HG03025 (cell line): ENCODE data around the gene ZFP90.
"Not testable (repeated sequence)": the region's sequence is repeated elsewhere in the genome, so short reads cannot be mapped to it uniquely, and the experiment has no call there.

Experiments used
- ATAC-seq: cut with Tn5 transposase; IDR thresholded peaks from one replicate; pipeline ENCODE4 v1.9.1; 2021; ENCODE audit warnings: mild to moderate bottlenecking, moderate library complexity; ENCODE audit not compliant: unreplicated experiment, low FRiP score

Gene ZFP90

GRCh38 chr16:68538880-68539701 is at the start of gene ZFP90:
Gene ZFP90 (plus strand): TSS chr16:68539291. CDS start chr16:68539793, 502 bp downstream.
- ATAC-seq: peak; percentile 80

- no peak for ATAC-seq
These were observed 48.7 kb upstream of the ZFP90 start for GRCh38 chr16:68490358-68490757.

- ATAC-seq: no peak
These were observed 48.1 kb upstream of the ZFP90 start for GRCh38 chr16:68490829-68491575.

GRCh38 chr16:68491576-68491950 is 47.5 kb upstream of the ZFP90 start:
- no peak for ATAC-seq

- ATAC-seq: no peak
These were observed 46.9 kb upstream of the ZFP90 start for GRCh38 chr16:68492151-68492542.

GRCh38 chr16:68492543-68493411 is 46.3 kb upstream of the ZFP90 start:
- ATAC-seq: no peak

- no peak for ATAC-seq
These were observed 45.5 kb upstream of the ZFP90 start for GRCh38 chr16:68493412-68494070.

- not testable (repeated sequence) for ATAC-seq
These were observed 44.8 kb upstream of the ZFP90 start for GRCh38 chr16:68494261-68494660.

- ATAC-seq: no peak
These were observed 42.4 kb upstream of the ZFP90 start for GRCh38 chr16:68496689-68497088.

GRCh38 chr16:68499006-68499405 is 40.1 kb upstream of the ZFP90 start:
- ATAC-seq: no peak

- no peak for ATAC-seq
These were observed 35.8 kb upstream of the ZFP90 start for GRCh38 chr16:68503334-68503733.

- no peak for ATAC-seq
These were observed 35.0 kb upstream of the ZFP90 start for GRCh38 chr16:68504066-68504465.

- no peak for ATAC-seq
These were observed 32.6 kb upstream of the ZFP90 start for GRCh38 chr16:68506331-68507053.

- ATAC-seq: no peak
These were observed 31.1 kb upstream of the ZFP90 start for GRCh38 chr16:68508013-68508412.

GRCh38 chr16:68508641-68509240 is 30.4 kb upstream of the ZFP90 start:
- ATAC-seq: no peak

- ATAC-seq: no peak
These were observed 29.7 kb upstream of the ZFP90 start for GRCh38 chr16:68509381-68509780.

- ATAC-seq: no peak
These were observed 28.3 kb upstream of the ZFP90 start for GRCh38 chr16:68510775-68511174.

GRCh38 chr16:68512183-68512582 is 26.9 kb upstream of the ZFP90 start:
- no peak for ATAC-seq

GRCh38 chr16:68512742-68513141 is 26.3 kb upstream of the ZFP90 start:
- ATAC-seq: no peak
